ENCODE results near the gene SV2B. TPM values are rescaled to one million over a fixed set of nuclear protein-coding genes. Genes with fewer than 3 reads are reported as not detected.
A peak's percentile ranks its signal among the peaks of the same experiment; 100 is the strongest.
"Not testable (repeated sequence)": the region's sequence is repeated elsewhere in the genome, so short reads cannot be mapped to it uniquely, and the experiment has no call there.

The SV2B gene
- polyA plus RNA-seq, 2 donors, result 0.02 to 0.07 TPM

DNA sequence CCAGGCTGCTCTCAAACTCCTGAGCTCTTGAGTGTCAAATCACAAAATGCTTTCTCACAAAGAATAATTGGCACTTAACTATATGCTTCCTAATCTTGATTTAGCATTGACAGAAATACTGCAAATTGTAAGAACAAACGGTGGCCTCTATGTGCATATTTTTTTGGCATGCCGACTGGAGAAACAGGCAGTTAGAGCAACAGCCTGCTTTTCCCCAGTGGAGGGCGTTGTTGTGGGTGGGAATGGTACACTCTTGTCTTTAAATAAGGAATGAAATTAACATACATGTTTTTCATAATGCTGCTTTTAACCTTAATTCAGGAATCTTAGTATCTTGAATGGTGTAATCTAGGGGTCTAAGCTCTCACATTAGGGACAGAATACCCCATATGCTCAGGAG lies 31.1 kb upstream of the SV2B start:
- WGBS, 2 donors, result 72 to 76% methylated on average over 3 of the region's 3 CpGs
- Histone ChIP-seq H3K4me3 (ENCODE audit: low read depth in 1 of 2, low read length in 2 of 2) (no peak overlapping the region), H3K27ac (ENCODE audit: low read depth in 2 of 2, low read length in 1 of 2) (no peak overlapping the region), H3K4me1 (ENCODE audit: control insufficient read depth in 2 of 2, insufficient read depth in 2 of 2, low read length in 1 of 2) (peaks cover 0 to 2% of the 10 kb centered on the region in 2 donors), H3K36me3 (ENCODE audit: control insufficient read depth in 2 of 2, insufficient read depth in 2 of 2, low read length in 1 of 2) (no peaks in the 10 kb centered on the region), H3K27me3 (ENCODE audit: control insufficient read depth in 1 of 2, insufficient read depth in 2 of 2, low read length in 2 of 2) (no peaks in the 10 kb centered on the region), H3K9me3 (ENCODE audit: control insufficient read depth in 2 of 2, insufficient read depth in 1 of 2, low read depth in 1 of 2, low read length in 1 of 2) (no peaks in the 10 kb centered on the region)

DNA sequence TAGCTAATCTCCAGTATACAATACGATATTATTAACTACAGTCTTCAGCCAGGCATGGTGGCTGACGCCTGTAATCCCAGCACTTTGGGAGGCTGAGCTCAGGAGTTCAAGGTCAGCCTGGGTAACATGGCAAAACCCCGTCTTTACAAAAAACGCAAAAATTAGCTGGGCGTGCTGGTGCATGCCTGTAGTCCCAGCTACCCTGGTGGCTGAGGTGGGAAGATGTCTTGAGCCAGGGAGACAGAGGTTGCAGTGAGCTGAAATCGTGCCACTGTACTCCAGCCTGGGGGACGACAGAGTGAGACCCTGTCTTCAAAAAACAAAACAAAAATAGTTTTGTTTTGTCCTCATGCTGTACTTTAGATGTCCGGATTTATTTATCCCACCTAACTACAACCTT lies 29.2 kb upstream of the SV2B start:
- no peak overlapping the region for H3K27ac ChIP-seq (ENCODE audit: low read depth in 2 of 2, low read length in 1 of 2)
- WGBS, 2 donors, result 69 to 76% methylated on average over 8 of the region's 8 CpGs
- H3K4me3 ChIP-seq (ENCODE audit: low read depth in 1 of 2, low read length in 2 of 2), result no peak overlapping the region
- H3K27me3 ChIP-seq (ENCODE audit: control insufficient read depth in 1 of 2, insufficient read depth in 2 of 2, low read length in 2 of 2), result no peaks in the 10 kb centered on the region
- H3K4me1 ChIP-seq (ENCODE audit: control insufficient read depth in 2 of 2, insufficient read depth in 2 of 2, low read length in 1 of 2), result peaks cover 0 to 2% of the 10 kb centered on the region in 2 donors
- H3K9me3 ChIP-seq (ENCODE audit: control insufficient read depth in 2 of 2, insufficient read depth in 1 of 2, low read depth in 1 of 2, low read length in 1 of 2), result no peaks in the 10 kb centered on the region
- no peaks in the 10 kb centered on the region for H3K36me3 ChIP-seq (ENCODE audit: control insufficient read depth in 2 of 2, insufficient read depth in 2 of 2, low read length in 1 of 2)

DNA sequence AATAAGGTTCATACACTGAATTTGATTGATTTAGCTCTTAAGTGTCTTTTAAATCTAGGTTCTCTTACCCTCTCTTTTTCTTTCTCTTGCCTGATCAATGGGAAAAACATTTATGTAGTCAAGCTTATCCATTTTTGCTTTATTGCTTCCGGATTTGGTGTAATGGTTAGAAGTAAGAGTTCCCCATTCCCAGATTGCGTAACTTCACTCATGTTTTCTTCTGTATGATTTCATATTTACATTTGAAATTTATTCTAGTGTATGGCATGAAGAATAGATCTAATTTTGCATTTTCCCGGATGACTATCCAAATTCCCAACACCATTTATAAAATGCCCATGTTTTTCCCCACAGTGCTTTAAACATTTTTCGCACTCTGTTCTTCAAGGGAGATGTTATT lies 27.9 kb upstream of the SV2B start:
- peaks cover 0 to 2% of the 10 kb centered on the region in 2 donors for H3K4me1 ChIP-seq (ENCODE audit: control insufficient read depth in 2 of 2, insufficient read depth in 2 of 2, low read length in 1 of 2)
- no peak overlapping the region for H3K27ac ChIP-seq (ENCODE audit: low read depth in 2 of 2, low read length in 1 of 2)
- H3K27me3 ChIP-seq (ENCODE audit: control insufficient read depth in 1 of 2, insufficient read depth in 2 of 2, low read length in 2 of 2), result no peaks in the 10 kb centered on the region
- H3K36me3 ChIP-seq (ENCODE audit: control insufficient read depth in 2 of 2, insufficient read depth in 2 of 2, low read length in 1 of 2), result no peaks in the 10 kb centered on the region
- no peaks in the 10 kb centered on the region for H3K9me3 ChIP-seq (ENCODE audit: control insufficient read depth in 2 of 2, insufficient read depth in 1 of 2, low read depth in 1 of 2, low read length in 1 of 2)
- WGBS, 2 donors, result 85 to 91% methylated on average over 4 of the region's 4 CpGs
- H3K4me3 ChIP-seq (ENCODE audit: low read depth in 1 of 2, low read length in 2 of 2), result no peak overlapping the region

- Histone ChIP-seq H3K27me3 (ENCODE audit: control insufficient read depth in 1 of 2, insufficient read depth in 2 of 2, low read length in 2 of 2) (no peaks in the 10 kb centered on the region), H3K4me3 (ENCODE audit: low read depth in 1 of 2, low read length in 2 of 2) (no peak overlapping the region), H3K36me3 (ENCODE audit: control insufficient read depth in 2 of 2, insufficient read depth in 2 of 2, low read length in 1 of 2) (no peaks in the 10 kb centered on the region), H3K9me3 (ENCODE audit: control insufficient read depth in 2 of 2, insufficient read depth in 1 of 2, low read depth in 1 of 2, low read length in 1 of 2) (no peaks in the 10 kb centered on the region), H3K27ac (ENCODE audit: low read depth in 2 of 2, low read length in 1 of 2) (no peak overlapping the region), H3K4me1 (ENCODE audit: control insufficient read depth in 2 of 2, insufficient read depth in 2 of 2, low read length in 1 of 2) (no peaks in the 10 kb centered on the region)
- 64 to 74% methylated on average over 2 of the region's 2 CpGs for WGBS, 2 donors
Measured at GRCh38 chr15:91073077-91073476, 27.0 kb upstream of the SV2B start.

- no peaks in the 10 kb centered on the region for H3K27me3 ChIP-seq (ENCODE audit: control insufficient read depth in 1 of 2, insufficient read depth in 2 of 2, low read length in 2 of 2)
- H3K4me3 ChIP-seq (ENCODE audit: low read depth in 1 of 2, low read length in 2 of 2), result no peak overlapping the region
- no peaks in the 10 kb centered on the region for H3K9me3 ChIP-seq (ENCODE audit: control insufficient read depth in 2 of 2, insufficient read depth in 1 of 2, low read depth in 1 of 2, low read length in 1 of 2)
- WGBS, 2 donors, result 71 to 82% methylated on average over 1 of the region's 1 CpG
- H3K36me3 ChIP-seq (ENCODE audit: control insufficient read depth in 2 of 2, insufficient read depth in 2 of 2, low read length in 1 of 2), result no peaks in the 10 kb centered on the region
- H3K27ac ChIP-seq (ENCODE audit: low read depth in 2 of 2, low read length in 1 of 2), result no peak overlapping the region
- no peaks in the 10 kb centered on the region for H3K4me1 ChIP-seq (ENCODE audit: control insufficient read depth in 2 of 2, insufficient read depth in 2 of 2, low read length in 1 of 2)
Measured at GRCh38 chr15:91073768-91074167, 26.3 kb upstream of the SV2B start.

DNA sequence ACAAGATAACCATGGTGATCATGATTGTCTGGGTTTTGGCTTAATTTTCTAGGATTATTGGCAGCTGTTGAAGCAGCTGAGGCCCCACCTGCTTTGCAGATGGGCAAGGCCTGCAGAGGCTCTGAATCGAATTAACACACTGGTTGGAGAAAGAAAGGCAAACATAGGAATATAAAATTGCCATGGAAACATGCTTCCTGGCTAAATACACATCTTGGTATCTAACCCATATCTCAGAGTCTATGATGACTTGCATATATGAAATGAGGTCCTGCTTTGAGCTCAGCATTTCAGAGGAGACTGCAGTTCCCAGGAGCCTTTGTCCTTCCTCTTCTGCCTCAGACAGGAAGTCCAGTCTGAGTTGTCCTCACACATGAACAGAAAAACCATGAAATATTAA lies 24.3 kb upstream of the SV2B start:
- Histone ChIP-seq H3K9me3 (ENCODE audit: control insufficient read depth in 2 of 2, insufficient read depth in 1 of 2, low read depth in 1 of 2, low read length in 1 of 2) (no peaks in the 10 kb centered on the region), H3K27ac (ENCODE audit: low read depth in 2 of 2, low read length in 1 of 2) (no peak overlapping the region), H3K36me3 (ENCODE audit: control insufficient read depth in 2 of 2, insufficient read depth in 2 of 2, low read length in 1 of 2) (no peaks in the 10 kb centered on the region), H3K4me3 (ENCODE audit: low read depth in 1 of 2, low read length in 2 of 2) (no peak overlapping the region), H3K4me1 (ENCODE audit: control insufficient read depth in 2 of 2, insufficient read depth in 2 of 2, low read length in 1 of 2) (no peaks in the 10 kb centered on the region), H3K27me3 (ENCODE audit: control insufficient read depth in 1 of 2, insufficient read depth in 2 of 2, low read length in 2 of 2) (no peaks in the 10 kb centered on the region)
- 36 to 53% methylated on average over 1 of the region's 1 CpG for WGBS, 2 donors

DNA sequence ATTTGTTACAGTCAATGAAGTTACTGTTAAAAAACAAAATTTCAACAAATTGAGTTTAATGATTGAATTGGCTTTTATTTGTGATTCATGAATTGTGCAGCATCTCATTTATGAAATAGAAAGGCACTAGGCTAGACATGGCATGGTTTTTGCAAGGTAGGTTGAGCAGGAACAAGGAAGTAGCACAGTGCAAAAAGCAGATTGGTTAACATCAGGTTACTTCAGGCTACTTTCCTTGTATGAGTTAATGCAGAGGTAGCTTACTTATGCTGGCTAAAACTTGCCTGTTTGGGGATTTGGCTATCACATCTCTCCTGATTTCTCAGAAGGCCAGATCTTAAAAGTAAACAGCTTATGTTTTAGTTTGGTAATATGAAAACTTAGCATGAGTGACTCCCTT lies 23.0 kb upstream of the SV2B start:
- Histone ChIP-seq H3K9me3 (ENCODE audit: control insufficient read depth in 2 of 2, insufficient read depth in 1 of 2, low read depth in 1 of 2, low read length in 1 of 2) (no peaks in the 10 kb centered on the region), H3K27ac (ENCODE audit: low read depth in 2 of 2, low read length in 1 of 2) (no peak overlapping the region), H3K4me1 (ENCODE audit: control insufficient read depth in 2 of 2, insufficient read depth in 2 of 2, low read length in 1 of 2) (no peaks in the 10 kb centered on the region), H3K36me3 (ENCODE audit: control insufficient read depth in 2 of 2, insufficient read depth in 2 of 2, low read length in 1 of 2) (no peaks in the 10 kb centered on the region), H3K4me3 (ENCODE audit: low read depth in 1 of 2, low read length in 2 of 2) (no peak overlapping the region), H3K27me3 (ENCODE audit: control insufficient read depth in 1 of 2, insufficient read depth in 2 of 2, low read length in 2 of 2) (no peaks in the 10 kb centered on the region)

DNA sequence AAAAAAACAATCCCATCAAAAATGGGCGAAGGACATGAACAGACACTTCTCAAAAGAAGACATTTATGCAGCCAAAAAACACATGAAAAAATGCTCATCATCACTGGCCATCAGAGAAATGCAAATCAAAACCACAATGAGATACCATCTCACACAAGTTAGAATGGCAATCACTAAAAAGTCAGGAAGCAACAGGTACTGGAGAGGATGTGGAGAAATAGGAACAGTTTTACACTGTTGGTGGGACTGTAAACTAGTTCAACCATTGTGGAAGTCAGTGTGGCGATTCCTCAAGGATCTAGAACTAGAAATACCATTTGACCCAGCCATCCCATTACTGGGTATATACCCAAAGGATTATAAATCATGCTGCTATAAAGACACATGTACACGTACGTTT lies 6.2 kb upstream of the SV2B start:
- not testable (repeated sequence) for H3K27me3 ChIP-seq (ENCODE audit: control insufficient read depth in 1 of 2, insufficient read depth in 2 of 2, low read length in 2 of 2); H3K4me1 ChIP-seq (ENCODE audit: control insufficient read depth in 2 of 2, insufficient read depth in 2 of 2, low read length in 1 of 2); H3K9me3 ChIP-seq (ENCODE audit: control insufficient read depth in 2 of 2, insufficient read depth in 1 of 2, low read depth in 1 of 2, low read length in 1 of 2); H3K36me3 ChIP-seq (ENCODE audit: control insufficient read depth in 2 of 2, insufficient read depth in 2 of 2, low read length in 1 of 2); H3K4me3 ChIP-seq (ENCODE audit: low read depth in 1 of 2, low read length in 2 of 2); H3K27ac ChIP-seq (ENCODE audit: low read depth in 2 of 2, low read length in 1 of 2)
- 90 to 98% methylated on average over 3 of the region's 4 CpGs for WGBS, 2 donors

DNA sequence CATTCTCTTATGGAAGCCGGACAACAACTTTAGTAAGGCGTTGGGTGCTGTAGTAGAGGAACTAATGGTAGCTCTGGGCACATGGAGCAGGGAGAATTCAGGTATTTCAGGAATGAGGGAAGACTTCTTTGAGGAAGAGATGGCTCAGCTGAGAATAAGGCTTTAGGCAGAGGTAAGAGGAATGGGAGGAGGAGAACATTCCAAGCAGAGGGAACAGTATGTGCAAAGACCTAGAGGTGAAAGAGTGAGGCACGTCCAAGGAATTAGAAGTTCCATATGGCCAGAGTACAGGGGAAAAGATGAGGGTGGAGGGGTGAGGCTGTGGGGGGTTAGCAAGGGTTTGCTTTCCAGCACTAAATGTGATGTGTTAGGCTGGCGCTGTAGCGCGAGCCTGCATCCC lies 1.6 kb upstream of the SV2B start:
- peaks cover 3 to 7% of the 10 kb centered on the region in 2 donors for H3K27me3 ChIP-seq (ENCODE audit: control insufficient read depth in 1 of 2, insufficient read depth in 2 of 2, low read length in 2 of 2)
- 95% methylated on average over 6 of the region's 6 CpGs for WGBS, 2 donors
- H3K4me3 ChIP-seq (ENCODE audit: low read depth in 1 of 2, low read length in 2 of 2), result no peak overlapping the region
- no peak overlapping the region for H3K27ac ChIP-seq (ENCODE audit: low read depth in 2 of 2, low read length in 1 of 2)
- H3K9me3 ChIP-seq (ENCODE audit: control insufficient read depth in 2 of 2, insufficient read depth in 1 of 2, low read depth in 1 of 2, low read length in 1 of 2), result peaks cover 0 to 3% of the 10 kb centered on the region in 2 donors
- peaks cover 3 to 7% of the 10 kb centered on the region in 2 donors for H3K4me1 ChIP-seq (ENCODE audit: control insufficient read depth in 2 of 2, insufficient read depth in 2 of 2, low read length in 1 of 2)
- H3K36me3 ChIP-seq (ENCODE audit: control insufficient read depth in 2 of 2, insufficient read depth in 2 of 2, low read length in 1 of 2), result no peaks in the 10 kb centered on the region

GRCh38 chr15:91099616-91099994 lies 452 bp upstream of the SV2B start:
- Histone ChIP-seq H3K9me3 (ENCODE audit: control insufficient read depth in 2 of 2, insufficient read depth in 1 of 2, low read depth in 1 of 2, low read length in 1 of 2) (peaks cover 0 to 3% of the 10 kb centered on the region in 2 donors), H3K27me3 (ENCODE audit: control insufficient read depth in 1 of 2, insufficient read depth in 2 of 2, low read length in 2 of 2) (peaks cover 3 to 7% of the 10 kb centered on the region in 2 donors), H3K4me1 (ENCODE audit: control insufficient read depth in 2 of 2, insufficient read depth in 2 of 2, low read length in 1 of 2) (peaks cover 3 to 7% of the 10 kb centered on the region in 2 donors), H3K36me3 (ENCODE audit: control insufficient read depth in 2 of 2, insufficient read depth in 2 of 2, low read length in 1 of 2) (no peaks in the 10 kb centered on the region), H3K27ac (ENCODE audit: low read depth in 2 of 2, low read length in 1 of 2) (no peak overlapping the region), H3K4me3 (ENCODE audit: low read depth in 1 of 2, low read length in 2 of 2) (peak overlapping the region; percentile 40 to 47)
- 0 to 1% methylated on average over 22 of the region's 22 CpGs for WGBS, 2 donors
